HG03066 (cell line): ENCODE measurements around the gene PDE6A.

Experiments used
- ATAC-seq: cut with Tn5 transposase; IDR thresholded peaks from one replicate; pipeline ENCODE4 v1.9.1; 2021; ENCODE audit warnings: low read depth; ENCODE audit not compliant: unreplicated experiment

The PDE6A gene

DNA sequence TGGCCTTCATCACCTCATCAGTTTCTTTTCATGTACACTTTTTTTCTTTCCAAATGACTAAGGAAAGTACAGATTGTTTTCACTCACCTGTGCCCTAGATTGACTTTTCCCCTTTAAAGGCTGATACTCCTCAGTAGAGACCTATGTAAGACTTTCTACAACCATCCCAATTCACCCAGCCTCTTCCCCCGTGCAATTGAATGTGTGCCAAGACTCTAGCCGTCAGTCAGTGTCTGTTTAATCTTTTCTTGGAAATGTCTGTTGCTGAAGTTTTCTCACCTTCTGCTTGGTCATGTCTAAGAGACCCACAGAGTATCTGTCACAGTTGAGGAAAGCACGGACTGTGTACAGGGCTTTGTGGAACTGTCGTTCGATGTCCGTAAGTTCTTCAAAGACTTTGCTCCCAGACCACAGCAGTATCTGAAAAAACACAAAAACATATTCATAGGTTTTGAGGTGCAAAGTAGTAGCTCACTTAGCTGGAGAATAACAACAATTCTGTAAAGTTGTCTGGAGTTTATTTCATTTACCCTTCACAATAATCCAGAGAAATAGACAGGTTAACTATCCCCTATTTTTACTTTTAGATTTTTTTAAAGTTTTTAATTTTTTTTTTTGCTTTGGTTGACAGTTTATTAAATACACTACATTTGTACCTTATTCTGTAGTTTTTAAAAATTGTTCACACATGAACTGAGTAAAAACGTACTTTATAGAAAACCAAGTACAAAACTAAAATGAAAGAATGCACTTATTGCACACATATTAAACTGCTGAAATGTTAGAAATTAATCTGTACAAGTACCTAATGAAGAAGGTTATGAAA lies 13.6 kb downstream of the PDE6A start:
- ATAC-seq = no peak

- ATAC-seq = no peak
Measured at GRCh38 chr5:149930043-149930748, 14.4 kb downstream of the PDE6A start.

GRCh38 chr5:149924486-149924885 lies 20.1 kb downstream of the PDE6A start:
- ATAC-seq = no peak

DNA sequence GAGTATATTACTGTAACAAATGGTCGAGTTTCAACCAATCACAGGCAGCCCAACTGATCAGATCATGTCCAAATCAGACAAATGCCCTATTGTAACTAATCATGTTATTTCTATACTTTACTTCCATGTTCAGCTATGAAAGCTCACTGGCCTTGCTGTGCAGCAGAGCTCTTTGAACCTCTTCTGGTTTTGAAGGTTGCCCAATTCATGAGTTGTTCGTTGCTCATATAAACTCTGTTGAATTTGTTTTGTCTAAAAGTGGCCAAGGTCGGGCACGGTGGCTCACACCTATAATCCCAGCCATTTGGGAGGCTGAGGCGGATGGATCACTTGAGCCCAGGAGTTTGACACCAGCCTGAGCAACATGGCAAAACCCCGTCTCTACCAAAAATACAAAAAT lies 21.6 kb downstream of the PDE6A start:
- ATAC-seq = no peak

GRCh38 chr5:149921597-149921996 lies 23.0 kb downstream of the PDE6A start:
- no peak for ATAC-seq

GRCh38 chr5:149917073-149917676 lies 27.4 kb downstream of the PDE6A start:
- ATAC-seq = no peak

- ATAC-seq = no peak
Measured at GRCh38 chr5:149916334-149917072, 28.1 kb downstream of the PDE6A start.

DNA sequence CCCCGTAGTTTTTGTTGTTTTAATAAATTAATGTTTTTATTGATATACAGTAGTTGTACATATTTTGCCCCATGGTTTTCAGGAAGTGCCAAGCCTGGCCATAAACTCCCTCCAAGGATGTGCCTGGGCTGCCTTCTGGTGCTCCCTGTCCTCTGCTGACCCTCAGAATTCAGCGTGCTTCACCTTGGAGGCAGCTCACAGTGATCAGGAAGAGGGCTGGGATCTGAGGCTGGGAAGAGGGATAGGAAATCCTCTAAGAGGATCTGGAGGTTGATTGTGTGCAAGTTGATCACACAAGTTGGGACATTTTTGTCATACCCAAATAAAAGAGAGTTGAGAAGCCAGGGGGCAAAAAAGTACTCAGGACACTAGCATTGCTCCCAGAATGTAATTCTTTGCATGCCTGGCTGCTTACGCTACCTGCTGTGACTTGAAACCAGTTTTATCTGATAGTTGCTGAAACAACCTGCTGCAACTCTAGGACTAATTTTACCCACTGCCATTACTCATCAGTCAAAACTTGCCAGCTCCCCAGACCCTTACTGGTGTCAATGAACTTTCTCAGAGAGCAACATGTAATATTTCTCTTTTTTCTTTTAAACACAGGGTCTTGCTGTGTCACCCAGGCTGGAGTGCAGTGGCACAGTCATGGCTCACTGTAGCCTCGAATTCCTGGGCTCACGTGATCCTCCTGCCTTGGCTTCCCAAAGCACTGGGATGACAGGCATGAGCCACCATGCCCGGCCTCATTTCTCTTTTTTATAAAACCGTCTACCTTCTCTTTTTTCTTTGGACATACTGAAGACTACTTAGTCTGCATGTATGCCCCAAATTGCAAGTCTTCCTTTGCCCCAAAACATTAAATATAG lies 29.0 kb downstream of the PDE6A start:
- ATAC-seq = no peak

DNA sequence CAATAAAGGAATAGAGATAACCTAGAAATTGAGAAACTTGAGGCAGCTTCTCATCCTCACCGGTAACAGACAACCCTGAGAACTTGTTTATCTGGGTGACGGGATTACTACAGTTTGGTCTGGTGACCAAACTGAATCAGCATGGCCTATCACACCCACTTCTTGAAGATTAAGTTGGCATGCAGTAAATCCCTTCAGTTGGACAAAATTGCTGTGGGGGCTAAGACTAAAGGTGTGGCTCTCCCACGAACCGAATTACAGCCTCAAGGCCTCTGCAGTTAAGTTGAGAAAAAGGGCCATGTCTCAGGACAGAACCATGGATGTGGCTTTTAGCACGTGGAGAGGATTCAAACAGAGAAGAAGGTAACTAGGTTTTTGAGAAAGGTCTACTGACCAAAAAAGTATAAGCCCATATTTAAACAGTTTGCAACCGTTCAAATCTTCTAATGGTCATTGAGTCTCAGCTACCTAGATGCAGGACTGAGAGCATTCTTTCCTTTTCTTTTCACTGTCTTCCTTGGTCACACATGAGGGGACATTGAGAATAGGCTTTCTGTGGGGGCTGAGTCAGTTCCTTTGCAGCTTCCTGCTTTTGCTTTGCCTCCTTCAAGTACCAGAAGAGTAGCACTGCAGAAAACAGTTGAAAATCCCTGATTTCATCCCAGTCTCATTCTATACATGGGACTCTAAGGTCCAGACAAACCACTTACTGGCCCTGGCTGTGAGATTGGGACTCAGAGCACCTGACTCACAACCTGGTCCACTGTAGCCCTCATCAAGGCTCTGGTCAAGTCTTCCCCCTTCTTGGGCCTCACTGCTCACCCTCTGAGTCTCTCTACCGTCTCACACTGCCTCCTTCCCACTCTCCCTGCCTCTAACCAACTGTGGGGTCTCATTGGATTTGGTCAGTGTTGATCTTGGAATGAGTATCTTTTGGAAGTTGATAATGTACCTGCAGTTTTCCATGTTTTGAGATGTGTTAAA lies 30.9 kb downstream of the PDE6A start:
- ATAC-seq = no peak

DNA sequence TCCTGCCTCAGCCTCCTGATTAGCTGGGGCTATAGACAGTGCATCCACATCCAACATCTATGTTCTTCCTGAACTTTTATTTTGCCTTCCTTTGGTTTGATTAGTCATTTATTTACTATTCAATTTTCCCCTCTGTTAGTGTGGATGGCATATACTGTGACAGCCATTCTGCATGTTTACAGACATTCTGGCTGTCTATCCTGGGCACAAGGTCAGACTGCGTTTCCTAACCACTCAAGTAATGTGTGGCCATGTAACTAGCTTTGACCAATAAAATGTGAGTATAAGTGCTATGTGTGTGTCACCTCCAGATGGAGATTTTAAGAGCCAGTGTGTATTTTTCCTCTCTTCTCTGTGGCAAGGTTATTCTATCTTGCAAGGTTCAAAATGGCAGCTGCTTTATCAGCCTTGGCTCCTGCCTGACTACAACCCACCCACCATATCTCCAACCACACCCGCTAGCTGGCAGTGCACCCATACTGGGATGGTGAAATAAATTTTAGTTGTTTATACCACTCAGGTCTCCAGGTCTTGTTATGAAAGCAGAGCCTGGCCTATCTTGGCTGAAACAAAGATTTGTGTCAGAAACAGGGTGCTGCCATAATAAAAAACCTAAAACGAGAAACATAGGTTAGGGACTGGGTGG lies 32.2 kb downstream of the PDE6A start:
- no peak for ATAC-seq

DNA sequence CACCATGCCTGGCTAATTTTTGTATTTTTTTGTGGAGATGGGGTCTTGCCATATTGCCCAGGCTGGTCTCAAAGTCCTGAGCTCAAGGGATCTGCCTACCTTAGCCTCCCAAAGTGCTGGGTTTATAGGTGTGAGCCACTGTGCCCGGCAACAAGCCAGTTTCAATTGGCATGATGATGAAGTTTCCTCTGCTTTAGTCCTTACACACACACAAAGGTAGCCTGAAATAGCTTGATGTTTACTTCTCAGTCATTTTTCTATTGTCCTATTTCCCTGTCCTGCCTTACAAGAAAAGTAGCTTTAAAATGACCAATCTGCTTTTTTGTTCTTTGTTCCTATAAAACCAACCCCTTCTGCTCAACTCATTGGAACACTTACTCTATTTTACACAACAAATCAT lies 33.6 kb downstream of the PDE6A start:
- no peak for ATAC-seq

DNA sequence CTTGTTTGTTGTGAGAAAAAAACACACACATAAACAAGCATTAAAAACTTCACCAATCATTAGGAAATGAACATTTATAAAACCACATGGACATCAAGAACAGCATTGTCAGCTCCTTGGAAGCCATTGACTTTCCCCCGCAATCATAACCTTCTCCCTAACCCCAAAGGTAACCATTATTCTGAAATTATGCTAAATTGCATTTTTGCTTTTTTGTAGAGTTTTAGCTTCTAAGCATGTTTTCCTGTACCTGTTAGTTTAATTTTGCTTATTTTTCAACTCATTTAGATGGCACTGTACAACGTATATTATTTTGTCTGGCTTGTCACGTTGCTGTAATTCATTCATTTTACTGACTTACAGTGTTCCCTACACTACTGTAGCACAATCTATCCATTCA lies 36.8 kb downstream of the PDE6A start:
- no peak for ATAC-seq

- no peak for ATAC-seq
Measured at GRCh38 chr5:149904977-149905376, 39.6 kb downstream of the PDE6A start.

- ATAC-seq = no peak
Measured at GRCh38 chr5:149904293-149904886, 40.2 kb downstream of the PDE6A start.

DNA sequence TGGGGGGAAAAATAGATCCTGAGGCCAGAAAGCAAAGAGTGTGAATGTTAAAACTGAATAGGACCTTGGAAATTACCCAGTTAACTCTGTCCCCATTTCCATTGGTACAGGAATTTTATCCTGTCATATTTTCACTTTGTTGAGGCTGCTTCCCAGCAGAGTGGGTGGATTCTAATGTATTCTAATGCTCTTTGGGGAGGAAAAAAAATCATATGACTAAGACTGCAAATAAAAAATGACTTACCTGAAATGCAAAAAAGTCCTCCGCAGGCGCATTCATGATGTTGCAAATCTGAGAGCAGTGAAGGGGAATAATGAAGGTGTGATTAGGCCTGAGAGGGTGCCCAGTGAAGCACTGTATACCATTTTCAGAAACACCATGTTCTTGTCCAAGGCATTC lies 41.2 kb downstream of the PDE6A start:
- ATAC-seq = no peak

GRCh38 chr5:149902177-149902576 lies 42.4 kb downstream of the PDE6A start:
- no peak for ATAC-seq

DNA sequence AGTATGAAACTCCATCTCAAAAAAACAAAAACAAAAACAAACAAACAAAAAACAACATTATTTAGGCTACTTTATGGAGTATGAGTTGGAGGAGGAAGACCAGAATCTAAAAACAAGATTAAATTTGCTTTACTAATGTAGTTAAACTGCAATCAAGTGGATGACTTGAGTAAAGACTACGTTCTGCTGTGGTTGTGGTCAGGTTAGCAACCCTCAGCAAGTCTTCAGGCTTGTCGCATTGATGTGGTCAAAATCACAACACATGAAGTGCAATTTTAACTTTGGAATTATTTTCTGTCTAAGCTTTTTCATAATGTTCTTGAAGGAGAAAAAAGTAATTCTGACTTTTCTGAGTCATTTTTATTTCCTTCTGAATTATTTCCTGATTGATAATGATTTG lies 43.1 kb downstream of the PDE6A start:
- ATAC-seq = no peak

DNA sequence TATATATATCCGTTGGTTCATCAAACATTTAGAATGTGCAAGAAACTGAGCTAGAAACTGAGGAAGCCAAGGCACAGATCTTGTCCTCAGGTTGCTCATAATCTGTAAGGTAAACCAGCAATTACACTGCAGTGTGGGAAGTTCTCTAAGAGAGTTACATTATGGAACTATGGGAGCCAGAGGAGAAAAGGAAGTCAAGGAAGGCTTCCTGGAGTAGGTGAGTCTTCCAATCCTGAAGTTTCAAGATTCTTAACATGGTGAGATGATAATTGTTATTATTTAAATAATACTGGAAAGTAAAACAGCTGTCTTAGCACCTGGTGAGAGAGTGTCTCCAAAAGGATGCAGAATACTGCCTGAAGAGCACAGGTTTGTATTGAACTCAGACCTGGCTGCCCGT lies 44.2 kb downstream of the PDE6A start:
- no peak for ATAC-seq
